OCI-LY7 (cell line): Measurements from ENCODE around the gene NUB1. TPM values are rescaled to one million over a fixed set of nuclear protein-coding genes. Genes with fewer than 3 reads are reported as not detected.

Experiments used
- BruUV-seq: library from RNA; stranded (reverse); fragments of 400-500 nt; replicated peaks from 2 replicates; lab custom pipeline; 2021; lab: Mats Ljungman, UMichigan
- CTCF ChIA-PET: fragments of 300-600 bp; sonication (Branson Sonifier 250); formaldehyde crosslinking; loops from one replicate; lab custom pipeline; 2022; ENCODE audit warnings: antibody characterized with exemption; ENCODE audit not compliant: unreplicated experiment; lab: Charles Lee
- POLR2A ChIA-PET: fragments of 300-600 bp; sonication (Branson Sonifier 250); formaldehyde crosslinking; loops from one replicate; lab custom pipeline; 2022; ENCODE audit warnings: antibody characterized with exemption; lab: Charles Lee
- DNase-seq: peaks from one replicate; pipeline ENCODE4 v3.0.0-alpha.2; 2015; ENCODE audit warnings: low spot score
- H2AFZ ChIP-seq: fragments of 200-600 bp; sonication (generic), shearing (Covaris generic); 2 replicates; pipeline ENCODE4 v1.6.1; 2014; ENCODE audit warnings: mild to moderate bottlenecking, antibody characterized with exemption, low read length, moderate library complexity
- H3K27ac ChIP-seq: fragments of 200-600 bp; sonication (generic); 2 replicates; pipeline ENCODE4 v1.5.1; 2014; ENCODE audit warnings: mixed run types, low read depth, mild to moderate bottlenecking, moderate library complexity, low read length, inconsistent platforms; ENCODE audit not compliant: poor library complexity, severe bottlenecking
- H3K36me3 ChIP-seq: fragments of 200-600 bp; sonication (generic); 2 replicates; pipeline ENCODE4 v1.6.1; 2014; ENCODE audit warnings: mild to moderate bottlenecking, antibody characterized with exemption, low read length, moderate library complexity, mixed read lengths; ENCODE audit not compliant: insufficient read depth
- H3K4me1 ChIP-seq: fragments of 200-600 bp; sonication (generic); 2 replicates; pipeline ENCODE4 v1.5.1; 2014; ENCODE audit warnings: mild to moderate bottlenecking, low read length; ENCODE audit not compliant: insufficient read depth, poor library complexity, severe bottlenecking
- H3K4me2 ChIP-seq: fragments of 200-600 bp; sonication (generic); 2 replicates; pipeline ENCODE4 v1.6.1; 2014; ENCODE audit warnings: mild to moderate bottlenecking, low read length
- H3K4me3 ChIP-seq: fragments of 200-600 bp; sonication (generic); 2 replicates; pipeline ENCODE4 v1.5.1; 2014; ENCODE audit warnings: mild to moderate bottlenecking, low read depth, low read length; ENCODE audit not compliant: poor library complexity, severe bottlenecking
- H3K79me2 ChIP-seq: fragments of 200-600 bp; sonication (generic); 2 replicates; pipeline ENCODE4 v1.6.1; 2016; ENCODE audit warnings: low read depth, mild to moderate bottlenecking, low read length, moderate library complexity, mixed read lengths; ENCODE audit not compliant: insufficient read depth
- H3K9me2 ChIP-seq: fragments of 200-600 bp; sonication (generic); 2 replicates; pipeline ENCODE4 v1.6.1; 2016; ENCODE audit warnings: mild to moderate bottlenecking, low read length, mixed read lengths; ENCODE audit not compliant: insufficient read depth
- H3K9me3 ChIP-seq: fragments of 200-600 bp; sonication (generic); 2 replicates; pipeline ENCODE4 v1.6.1; 2014; ENCODE audit warnings: mild to moderate bottlenecking, mixed run types, low read length, mixed read lengths
- H4K20me1 ChIP-seq: fragments of 200-600 bp; sonication (generic); 2 replicates; pipeline ENCODE4 v1.6.1; 2014; ENCODE audit warnings: mild to moderate bottlenecking, antibody characterized with exemption, low read length, moderate library complexity, mixed read lengths; ENCODE audit not compliant: insufficient read depth
- EZH2phosphoT487 ChIP-seq: fragments of 200-600 bp; sonication (generic); IDR thresholded peaks from 2 replicates; pipeline ENCODE4 v1.6.1; 2018; ENCODE audit warnings: low read depth, borderline replicate concordance, mild to moderate bottlenecking, mixed run types, antibody characterized with exemption, low read length, moderate library complexity, mixed read lengths
- intact Hi-C: fragments of 100-400 bp; cut with micrococcal nuclease; formaldehyde crosslinking; loops from one replicate; pipeline ENCODE4 v1.10.0; 2022; ENCODE audit not compliant: unreplicated experiment
- total RNA-seq, 2 experiments: library from RNA; depleted of rRNA in 1 of 2; stranded (reverse); fragments of >200 nt in 1 of 2; shearing (Covaris generic) in 1 of 2; gene quantifications; 2 replicates each; pipeline ENCODE4 v1.2.3, GENCODE V29; 2014 to 2022
- TF ChIP-seq, protein P1 (sequence below): fragments of 200-600 bp; sonication (generic); conservative IDR thresholded peaks from 2 replicates; pipeline ENCODE4 v1.5.1; 2014; ENCODE audit warnings: mild to moderate bottlenecking, antibody characterized with exemption, low read length, moderate library complexity, mixed read lengths

The NUB1 gene
- total RNA-seq, 2 experiments from 2014 or later, result 44.1 to 50.7 TPM

DNA sequence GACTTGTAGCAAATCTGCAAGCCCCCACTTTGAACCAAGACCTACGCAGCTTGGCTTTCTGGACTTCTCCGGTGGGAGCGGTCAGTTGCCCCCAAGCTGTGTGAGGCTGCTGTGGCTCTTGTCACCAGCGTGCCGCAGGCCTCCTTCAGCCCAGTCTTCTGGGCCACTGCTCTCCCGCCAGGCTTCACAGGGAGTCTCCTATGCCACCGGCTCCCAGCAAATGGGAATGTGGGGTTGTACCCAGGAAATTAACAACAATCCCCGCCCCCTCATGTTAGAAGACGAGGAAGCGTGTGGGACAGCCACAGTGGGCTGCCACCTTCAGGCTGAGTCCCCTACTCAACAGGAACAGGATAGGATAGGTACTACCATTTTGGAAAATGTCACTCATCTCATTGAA, 64.0 kb downstream of the NUB1 start:
- CTCF ChIA-PET, result no interaction called here

DNA sequence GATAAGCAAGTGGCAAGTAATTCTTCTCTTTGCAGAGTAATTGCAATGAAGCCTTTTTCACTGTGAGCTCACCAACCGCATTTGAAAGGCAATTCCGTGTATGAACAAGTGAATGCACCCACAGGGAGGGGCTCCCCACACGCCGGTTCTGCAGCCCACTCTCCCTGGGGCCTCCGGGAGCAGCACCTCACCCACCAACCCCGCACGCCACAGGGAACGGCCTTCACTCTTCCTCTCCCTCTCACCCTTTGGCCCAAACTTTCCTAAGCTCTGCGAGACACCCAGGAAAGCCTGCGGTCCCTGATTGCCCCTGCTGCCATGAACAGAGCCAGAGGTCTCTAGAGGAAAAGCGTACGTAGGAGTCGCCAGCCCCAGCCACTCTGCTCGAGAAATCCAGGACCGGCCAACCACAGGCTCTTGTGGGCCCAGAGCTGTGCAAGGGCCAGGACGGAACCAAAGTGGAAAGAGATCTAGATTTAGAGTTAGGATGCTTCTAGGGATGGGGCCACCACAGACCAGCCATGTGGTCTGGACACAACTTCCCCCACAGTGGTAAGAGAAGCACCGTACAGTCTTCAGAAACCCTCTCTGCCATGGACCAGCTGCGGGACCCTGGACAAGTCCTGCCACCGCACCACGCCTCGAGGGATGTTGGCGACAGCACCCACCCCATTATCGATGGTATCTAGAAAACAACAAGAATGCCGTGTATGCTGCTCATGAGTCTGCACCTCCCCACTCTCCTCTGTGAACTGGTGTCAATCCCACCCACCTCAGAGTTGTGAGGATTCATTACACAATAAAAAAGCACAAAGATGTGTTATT, 64.7 kb downstream of the NUB1 start:
- no TSS peak for BruUV-seq
- CTCF ChIA-PET, result no interaction called here
- H3K4me2 ChIP-seq, result no peak overlapping the region

More for the DNA sequence above, 64.0 kb downstream of the NUB1 start:
- Histone ChIP-seq H3K9me2 (no peaks in the 10 kb centered on the region), H3K79me2 (no peaks in the 10 kb centered on the region), H4K20me1 (no peaks in the 10 kb centered on the region), H3K4me3 (no peak overlapping the region), H3K36me3 (no peaks in the 10 kb centered on the region), H3K4me2 (no peak overlapping the region), H3K4me1 (peaks cover 10% of the 10 kb centered on the region), H2AFZ (no peak overlapping the region), H3K27ac (no peak overlapping the region), H3K9me3 (no peaks in the 10 kb centered on the region)
- no peak for TF ChIP-seq EZH2phosphoT487
- no peak for DNase-seq
- POLR2A ChIA-PET, result no interaction called here
- BruUV-seq, result no TSS peak
- intact Hi-C loops, result no loop called here

DNA sequence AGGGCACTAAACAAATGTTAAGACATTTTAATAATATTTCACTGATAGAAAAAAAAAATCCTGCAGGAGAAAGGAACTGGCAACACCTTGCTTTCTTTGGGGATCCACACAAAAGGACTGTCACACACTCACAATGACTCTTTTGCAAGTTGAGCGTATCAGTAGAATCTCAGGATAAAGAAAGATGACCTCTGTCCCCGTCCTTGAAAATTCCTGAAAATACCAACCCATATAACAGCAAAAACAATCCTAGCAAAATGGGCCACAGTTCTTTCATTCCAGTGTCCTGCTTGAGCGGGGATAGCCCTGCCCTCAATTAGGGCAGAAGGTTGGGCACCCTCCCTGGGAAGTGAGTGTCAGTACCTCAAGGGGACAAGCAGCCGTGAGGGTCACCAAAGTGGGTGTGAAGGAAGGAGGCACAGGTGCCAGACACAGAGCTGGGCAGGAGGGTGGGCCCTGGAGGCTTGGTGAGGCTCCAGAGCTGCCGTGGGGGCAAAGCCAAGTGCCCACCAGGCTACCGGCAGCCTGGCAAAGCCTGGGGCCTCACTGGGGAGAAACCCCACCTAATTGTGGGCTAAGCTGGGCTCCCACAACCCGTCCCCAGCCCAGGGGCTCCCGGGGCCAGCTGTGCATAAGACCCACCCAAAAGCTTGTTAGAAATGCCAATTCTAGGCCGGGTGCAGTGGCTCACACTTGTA, 65.4 kb downstream of the NUB1 start:
- no peak for TF ChIP-seq EZH2phosphoT487
- TF ChIP-seq, protein P1, sequence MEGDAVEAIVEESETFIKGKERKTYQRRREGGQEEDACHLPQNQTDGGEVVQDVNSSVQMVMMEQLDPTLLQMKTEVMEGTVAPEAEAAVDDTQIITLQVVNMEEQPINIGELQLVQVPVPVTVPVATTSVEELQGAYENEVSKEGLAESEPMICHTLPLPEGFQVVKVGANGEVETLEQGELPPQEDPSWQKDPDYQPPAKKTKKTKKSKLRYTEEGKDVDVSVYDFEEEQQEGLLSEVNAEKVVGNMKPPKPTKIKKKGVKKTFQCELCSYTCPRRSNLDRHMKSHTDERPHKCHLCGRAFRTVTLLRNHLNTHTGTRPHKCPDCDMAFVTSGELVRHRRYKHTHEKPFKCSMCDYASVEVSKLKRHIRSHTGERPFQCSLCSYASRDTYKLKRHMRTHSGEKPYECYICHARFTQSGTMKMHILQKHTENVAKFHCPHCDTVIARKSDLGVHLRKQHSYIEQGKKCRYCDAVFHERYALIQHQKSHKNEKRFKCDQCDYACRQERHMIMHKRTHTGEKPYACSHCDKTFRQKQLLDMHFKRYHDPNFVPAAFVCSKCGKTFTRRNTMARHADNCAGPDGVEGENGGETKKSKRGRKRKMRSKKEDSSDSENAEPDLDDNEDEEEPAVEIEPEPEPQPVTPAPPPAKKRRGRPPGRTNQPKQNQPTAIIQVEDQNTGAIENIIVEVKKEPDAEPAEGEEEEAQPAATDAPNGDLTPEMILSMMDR, result no peak
- no peaks in the 10 kb centered on the region for H3K4me1 ChIP-seq
- H4K20me1 ChIP-seq, result no peaks in the 10 kb centered on the region
- no peak overlapping the region for H3K4me3 ChIP-seq
- H3K9me2 ChIP-seq, result no peaks in the 10 kb centered on the region
- no peak overlapping the region for H3K4me2 ChIP-seq
- POLR2A ChIA-PET, result no interaction called here
- no peaks in the 10 kb centered on the region for H3K79me2 ChIP-seq
- CTCF ChIA-PET, result no interaction called here
- DNase-seq, result no peak
- no TSS peak for BruUV-seq
- no peaks in the 10 kb centered on the region for H3K36me3 ChIP-seq
- intact Hi-C loops, result no loop called here
- no peak overlapping the region for H2AFZ ChIP-seq
- no peak overlapping the region for H3K27ac ChIP-seq
- no peaks in the 10 kb centered on the region for H3K9me3 ChIP-seq

More for the DNA sequence above, 64.7 kb downstream of the NUB1 start:
- Histone ChIP-seq H3K79me2 (no peaks in the 10 kb centered on the region), H3K4me1 (peaks cover 3% of the 10 kb centered on the region), H3K36me3 (no peaks in the 10 kb centered on the region), H3K9me3 (no peaks in the 10 kb centered on the region), H2AFZ (no peak overlapping the region), H3K9me2 (no peaks in the 10 kb centered on the region), H3K27ac (no peak overlapping the region), H3K4me3 (no peak overlapping the region), H4K20me1 (no peaks in the 10 kb centered on the region)
- POLR2A ChIA-PET, result no interaction called here
- intact Hi-C loops, result no loop called here
- TF ChIP-seq EZH2phosphoT487, result no peak
- TF ChIP-seq, protein P1, result no peak
- DNase-seq, result no peak
